Globus pallidus (tissue), 1 donor: ENCODE measurements around the gene FSIP1.

Experiments used
- DNase-seq: peaks from one replicate; pipeline ENCODE4 v3.0.0-alpha.2; 2015; ENCODE audit warnings: low spot score

FSIP1 gene

GRCh38 chr15:39756806-39757522 lies 25.7 kb downstream of the FSIP1 start:
- DNase-seq = peak; percentile 40

DNA sequence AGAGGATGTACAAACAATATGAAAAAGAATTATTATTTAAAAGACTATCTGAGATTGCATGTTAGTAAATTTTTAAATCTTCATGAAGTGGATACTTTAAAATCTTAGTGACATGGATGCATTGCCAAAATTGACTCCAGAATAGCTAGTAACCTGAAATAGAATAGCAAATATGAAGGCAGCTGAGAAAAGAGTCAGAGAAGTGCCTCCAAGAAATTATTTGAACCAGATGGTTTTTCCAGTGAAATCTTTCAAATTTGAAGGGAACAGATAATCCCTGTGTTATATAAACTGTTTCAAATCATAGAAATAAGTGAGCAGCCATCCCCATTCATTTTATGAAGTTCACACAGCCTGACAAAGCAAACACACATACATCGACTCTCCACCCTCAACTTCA lies 29.6 kb downstream of the FSIP1 start:
- DNase-seq = no peak

DNA sequence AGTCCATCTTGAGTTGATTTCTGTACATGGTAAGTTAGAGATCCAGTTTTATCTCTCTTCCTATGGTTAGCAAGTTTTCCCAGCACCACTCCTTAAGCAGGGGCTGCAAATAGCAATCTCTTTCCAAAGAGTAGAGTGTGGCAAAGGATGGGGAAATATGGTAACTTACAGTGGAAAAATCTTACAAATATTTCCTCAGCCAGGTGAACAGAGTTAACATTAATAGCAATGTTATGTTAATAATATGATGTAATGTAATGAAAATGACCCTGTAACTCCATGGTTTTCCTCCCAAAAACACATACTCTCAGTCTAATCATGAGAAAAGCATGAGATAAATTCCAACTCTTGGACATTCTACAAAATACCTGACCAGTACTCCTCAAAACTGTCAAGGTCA lies 30.4 kb downstream of the FSIP1 start:
- DNase-seq = no peak

GRCh38 chr15:39748276-39748675 lies 34.4 kb downstream of the FSIP1 start:
- DNase-seq = no peak

DNA sequence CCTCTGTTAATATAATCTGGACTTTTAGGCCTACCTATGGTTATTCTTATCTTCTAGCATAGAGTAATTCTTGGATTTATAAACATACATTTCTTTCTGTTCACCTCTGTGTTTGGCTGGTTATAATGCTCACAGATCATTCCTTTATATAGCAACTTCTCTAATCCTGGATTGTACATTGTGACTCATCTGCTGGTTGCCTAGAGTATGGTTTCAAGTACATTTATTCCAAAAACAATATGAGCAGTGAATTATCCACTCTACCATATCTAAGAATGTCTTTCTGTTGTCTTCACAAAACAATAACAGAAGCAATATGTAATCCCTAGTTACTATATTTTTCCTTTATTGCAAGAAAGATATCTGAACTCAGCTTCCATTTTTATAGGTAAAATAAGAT lies 35.3 kb downstream of the FSIP1 start:
- no peak for DNase-seq

- no peak for DNase-seq
Observed at GRCh38 chr15:39746714-39747276, 35.8 kb downstream of the FSIP1 start.

- no peak for DNase-seq
Observed at GRCh38 chr15:39746176-39746575, 36.5 kb downstream of the FSIP1 start.

DNA sequence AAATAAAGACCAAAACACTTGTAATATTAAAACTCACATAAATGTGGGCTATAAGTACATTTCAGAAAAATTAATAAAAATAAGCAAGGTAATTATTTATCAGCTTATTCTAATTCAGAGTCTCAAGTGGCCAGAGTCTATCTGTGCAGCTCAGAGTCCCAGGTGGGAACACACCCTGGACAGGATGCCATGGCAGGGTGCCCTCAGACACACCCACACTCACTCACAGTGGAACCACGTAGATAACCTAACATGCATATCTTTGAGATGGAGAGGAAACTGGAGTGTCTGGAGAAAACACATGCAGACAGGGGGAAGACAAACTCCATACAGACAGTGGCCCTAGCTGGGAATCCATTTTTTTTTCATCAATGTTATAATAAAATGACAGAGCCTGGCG lies 37.2 kb downstream of the FSIP1 start:
- no peak for DNase-seq

GRCh38 chr15:39744334-39745103 lies 38.1 kb downstream of the FSIP1 start:
- no peak for DNase-seq

DNA sequence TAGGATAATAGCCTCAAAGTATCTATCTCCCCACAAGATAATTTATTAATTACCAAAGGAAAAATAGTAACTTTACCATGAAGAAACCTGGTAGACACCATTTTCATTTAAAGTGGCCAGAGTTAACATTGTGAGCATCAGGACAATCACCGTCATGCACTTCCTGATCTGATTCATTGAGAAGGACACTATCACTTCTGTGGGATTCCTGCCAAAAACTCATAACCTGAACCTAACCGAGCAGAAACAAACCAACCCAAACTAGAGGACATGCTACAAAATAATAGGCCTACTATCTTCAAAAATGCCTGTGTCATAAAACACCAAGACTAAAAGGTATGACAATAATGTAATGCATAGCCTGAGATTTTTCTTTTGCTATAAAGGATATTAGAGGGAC lies 39.0 kb downstream of the FSIP1 start:
- no peak for DNase-seq

DNA sequence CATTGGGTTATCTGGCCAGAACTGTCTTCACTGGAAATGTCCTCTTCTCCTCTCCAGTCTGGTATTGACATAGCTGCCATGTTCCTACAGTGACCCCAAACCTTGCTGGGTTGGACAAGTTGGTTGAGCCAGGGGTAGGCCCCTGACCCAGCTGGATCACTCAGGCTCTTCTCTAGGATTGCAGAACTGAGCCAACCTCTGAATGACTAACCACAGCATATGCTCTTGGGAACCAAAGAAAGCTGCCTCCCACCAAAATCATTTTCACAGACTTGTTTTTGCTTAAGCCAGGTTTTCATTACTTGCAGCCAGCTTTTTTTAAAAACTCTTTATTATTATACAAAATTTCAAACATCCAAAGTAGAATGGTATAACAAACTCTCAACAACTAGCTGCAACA lies 41.4 kb downstream of the FSIP1 start:
- no peak for DNase-seq

DNA sequence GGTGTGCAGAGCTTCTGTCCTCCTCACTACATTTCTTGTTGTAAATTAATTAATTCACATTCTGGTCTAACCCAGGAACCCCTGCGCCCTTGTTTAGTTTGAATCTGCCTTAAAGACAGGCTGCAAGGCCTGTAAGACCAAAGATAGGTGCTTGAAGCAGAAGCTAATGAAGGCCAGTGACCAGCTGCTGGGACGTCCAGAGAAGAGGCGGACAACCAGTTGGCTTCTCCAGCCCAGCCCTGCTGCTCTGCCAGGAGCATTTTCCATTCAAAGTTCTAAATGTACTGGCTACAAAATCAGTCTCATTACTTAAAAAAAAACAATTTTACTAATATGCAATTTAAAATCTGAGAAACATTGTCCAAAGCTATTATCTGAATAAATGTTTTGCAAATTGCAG lies 43.6 kb downstream of the FSIP1 start:
- DNase-seq = no peak

DNA sequence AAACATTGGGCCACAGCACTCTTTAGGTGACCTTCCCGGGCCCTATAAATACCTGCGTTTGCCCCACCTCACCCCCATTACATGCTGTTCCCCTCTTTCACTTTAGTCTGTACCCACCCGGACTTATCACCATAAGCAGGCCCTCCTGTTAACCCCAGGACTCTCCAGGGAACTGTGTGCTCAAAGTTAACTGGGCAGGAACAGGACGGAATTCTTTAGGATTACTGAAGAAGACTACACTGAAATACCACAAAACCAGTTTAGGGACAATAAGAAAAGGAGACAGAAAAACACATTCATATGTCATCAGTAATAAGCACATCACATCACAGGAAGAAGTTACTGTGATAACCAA lies 45.5 kb downstream of the FSIP1 start:
- no peak for DNase-seq

DNA sequence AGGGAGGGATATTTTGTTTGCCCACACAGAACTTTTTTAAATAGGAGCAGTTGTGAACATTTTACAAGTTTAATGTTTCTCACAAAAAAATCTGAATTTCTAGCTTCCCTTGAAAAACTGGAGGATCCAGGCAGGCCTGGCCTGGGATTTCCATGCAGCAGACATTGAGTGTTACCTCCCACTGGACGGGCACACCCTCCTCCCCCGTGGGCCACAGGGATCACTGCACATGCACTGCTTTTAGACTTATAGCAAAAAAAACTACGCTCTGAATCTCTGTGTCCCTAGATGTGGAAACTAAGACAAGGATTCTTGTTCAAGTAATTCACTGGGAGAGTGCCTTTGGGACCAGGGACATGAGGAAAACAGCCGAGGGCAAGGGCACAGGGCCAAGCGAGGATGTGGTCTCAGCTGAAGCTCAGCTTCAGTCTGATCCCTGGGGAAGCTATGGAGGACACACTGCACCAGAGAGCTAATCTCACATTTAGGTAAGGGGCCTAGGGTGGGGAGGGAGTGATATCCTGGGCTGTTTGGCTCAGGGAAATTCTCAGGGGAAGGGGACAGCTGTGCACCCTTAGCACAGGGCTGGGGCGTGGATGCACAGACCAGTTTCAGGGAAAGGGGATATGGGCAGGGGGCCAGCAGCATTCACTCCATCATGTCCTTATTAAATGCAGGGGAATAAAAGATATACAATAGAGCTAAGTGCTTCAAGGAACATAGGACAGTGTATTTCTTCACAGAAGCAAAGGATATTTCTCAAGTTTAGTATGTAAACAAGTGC lies 46.0 kb downstream of the FSIP1 start:
- no peak for DNase-seq

DNA sequence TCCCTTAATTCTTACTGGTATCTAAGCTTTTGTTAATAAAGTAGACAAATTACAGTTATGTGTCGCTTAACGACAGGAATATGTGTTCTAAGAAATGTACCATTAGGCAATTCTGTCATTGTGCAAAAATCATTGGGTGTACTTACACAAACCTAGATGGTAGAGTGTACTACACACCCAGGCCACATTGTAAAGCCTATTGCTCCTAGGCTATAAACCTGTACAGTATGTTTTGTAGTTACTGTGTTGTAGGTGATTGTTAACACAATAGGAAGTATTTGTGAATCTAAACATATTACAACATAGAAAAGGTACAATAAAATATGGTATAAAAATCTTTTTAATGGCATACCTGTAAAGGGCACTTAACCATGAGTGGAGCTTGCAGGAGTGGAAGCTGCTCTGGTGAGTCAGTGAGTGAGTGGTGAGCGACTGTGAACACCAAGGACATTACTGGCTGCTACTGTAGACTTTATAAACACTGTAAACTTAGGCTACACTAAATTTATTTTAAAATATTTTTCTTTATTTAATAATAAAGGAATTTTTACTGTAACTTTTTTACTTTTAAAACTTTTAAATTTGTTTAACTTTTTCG lies 47.4 kb downstream of the FSIP1 start:
- no peak for DNase-seq

GRCh38 chr15:39731266-39731665 lies 51.4 kb downstream of the FSIP1 start:
- no peak for DNase-seq

DNA sequence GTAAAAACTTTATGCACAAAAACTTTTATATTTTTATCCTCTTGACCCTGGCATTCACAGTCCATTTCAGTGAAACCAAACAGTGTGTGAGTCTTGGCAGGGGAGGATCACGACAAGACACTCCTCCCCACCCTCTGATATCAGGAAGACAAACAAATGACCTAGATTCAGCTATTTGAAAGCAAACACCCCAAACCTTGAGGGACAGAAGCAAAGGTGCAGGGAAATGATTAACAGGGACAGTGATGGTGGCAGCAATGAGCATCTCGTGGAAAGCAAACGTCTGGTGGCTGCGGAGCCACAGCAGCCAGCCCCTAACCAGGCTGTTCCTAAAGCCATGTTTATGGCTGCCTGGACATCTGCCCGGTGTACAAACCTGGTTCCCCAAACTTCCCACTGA lies 52.1 kb downstream of the FSIP1 start:
- no peak for DNase-seq

DNA sequence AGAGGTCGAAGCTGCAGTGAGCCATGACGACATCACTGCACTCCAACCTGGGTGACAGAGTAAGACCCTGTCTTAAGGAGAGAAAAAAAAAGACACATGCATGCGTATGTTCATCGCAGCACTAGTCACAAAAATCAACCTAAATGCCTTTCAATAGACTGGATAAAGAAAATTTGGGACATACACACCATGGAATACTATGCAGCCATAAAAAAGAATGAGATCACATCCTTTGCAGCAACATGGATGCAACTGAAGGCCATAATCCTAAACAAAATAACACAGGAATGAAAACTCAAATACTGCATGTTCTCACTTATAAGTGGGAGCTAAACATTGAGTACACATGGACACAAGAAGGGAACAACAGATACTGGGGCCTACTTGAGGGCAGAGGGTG lies 53.1 kb downstream of the FSIP1 start:
- DNase-seq = no peak

DNA sequence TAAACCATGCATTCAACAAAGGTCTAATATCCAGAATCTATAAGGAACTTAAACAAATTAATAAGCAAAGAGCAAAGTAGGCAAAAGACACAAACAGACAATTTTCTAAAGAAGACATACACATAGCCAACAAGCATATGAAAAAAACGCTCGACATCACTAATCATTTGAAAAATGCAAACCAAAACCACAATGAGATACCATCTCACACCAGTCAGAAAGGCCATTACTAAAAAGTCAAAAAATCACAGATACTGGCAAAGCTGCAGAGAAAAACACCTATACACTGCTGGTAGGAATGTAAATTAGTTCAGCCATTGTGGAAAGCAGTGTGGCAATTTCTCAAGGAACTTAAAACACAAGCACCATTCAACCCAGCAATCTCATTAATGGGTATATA lies 53.8 kb downstream of the FSIP1 start:
- no peak for DNase-seq

DNA sequence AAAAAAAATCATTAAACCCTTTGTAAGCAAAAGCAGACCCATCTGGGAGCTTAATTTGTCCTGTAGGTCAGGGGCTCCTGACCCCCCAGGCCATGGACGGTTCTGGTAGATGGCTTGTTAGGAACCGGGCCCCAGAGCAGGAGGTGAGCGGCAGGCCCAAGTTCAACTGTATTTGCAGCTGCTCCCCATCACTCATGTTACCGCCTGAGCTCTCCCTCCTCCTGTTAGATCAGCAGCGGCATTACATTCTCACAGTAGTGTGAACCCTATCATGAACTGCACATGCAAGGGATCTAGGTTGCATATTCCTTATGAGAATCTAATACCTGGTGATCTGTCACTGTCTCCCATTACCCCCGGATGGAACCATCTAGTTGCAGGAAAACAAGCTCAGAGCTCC lies 60.7 kb downstream of the FSIP1 start:
- DNase-seq = no peak

GRCh38 chr15:39720621-39721611 lies 61.7 kb downstream of the FSIP1 start:
- no peak for DNase-seq
